Prostate gland (tissue), 2 donors: ENCODE measurements around the gene RAB37.

Experiments used
- POLR2AphosphoS5 ChIP-seq: sonication (generic); formaldehyde crosslinking; IDR thresholded peaks from one replicate; pipeline ENCODE4 v1.6.1; 2017; ENCODE audit warnings: antibody characterized with exemption
- TF ChIP-seq, protein P1 (sequence below), 4 experiments: fragments of 200-600 bp in 2 of 4; fragments of 450-650 bp in 2 of 4; sonication (generic) in 2 of 4; IDR thresholded peaks; 1 replicate in 3 of 4; 2 replicates in 1 of 4; pipeline ENCODE4 v1.5.1; 2016 to 2019; ENCODE audit warnings: antibody characterized with exemption in 4 of 4, mild to moderate bottlenecking in 2 of 4, moderate library complexity in 2 of 4

DNA sequence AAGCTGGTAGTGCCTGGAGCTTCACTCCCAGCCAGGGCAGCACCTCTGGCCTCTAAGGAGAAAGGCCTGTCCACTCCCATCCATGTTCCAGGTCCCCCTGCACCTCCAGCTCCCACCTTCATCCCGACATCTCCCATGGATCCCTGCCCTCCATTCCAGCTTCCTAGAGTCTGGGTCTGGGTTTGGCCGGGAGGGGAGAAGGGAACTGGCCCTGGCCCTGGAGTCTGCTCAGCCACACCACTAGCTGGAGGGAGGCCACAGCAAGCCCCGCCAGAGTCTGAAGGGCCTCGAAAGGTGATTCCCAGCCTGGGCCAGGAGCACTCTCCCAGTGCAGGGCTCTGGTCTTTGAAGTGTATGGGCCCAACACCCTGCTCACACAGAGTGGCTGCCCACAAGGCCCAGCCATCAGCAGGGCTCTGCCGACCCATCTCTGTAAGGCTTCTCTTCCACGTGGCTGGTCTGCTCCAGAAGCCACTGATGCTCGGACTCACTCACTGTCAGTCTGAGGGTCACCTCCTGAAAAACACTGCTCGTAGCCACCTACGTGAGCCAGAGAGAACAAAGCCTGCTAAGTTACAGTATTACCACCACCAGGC, 34.4 kb downstream of the RAB37 start:
- no peak for TF ChIP-seq POLR2AphosphoS5
- TF ChIP-seq, protein P1, sequence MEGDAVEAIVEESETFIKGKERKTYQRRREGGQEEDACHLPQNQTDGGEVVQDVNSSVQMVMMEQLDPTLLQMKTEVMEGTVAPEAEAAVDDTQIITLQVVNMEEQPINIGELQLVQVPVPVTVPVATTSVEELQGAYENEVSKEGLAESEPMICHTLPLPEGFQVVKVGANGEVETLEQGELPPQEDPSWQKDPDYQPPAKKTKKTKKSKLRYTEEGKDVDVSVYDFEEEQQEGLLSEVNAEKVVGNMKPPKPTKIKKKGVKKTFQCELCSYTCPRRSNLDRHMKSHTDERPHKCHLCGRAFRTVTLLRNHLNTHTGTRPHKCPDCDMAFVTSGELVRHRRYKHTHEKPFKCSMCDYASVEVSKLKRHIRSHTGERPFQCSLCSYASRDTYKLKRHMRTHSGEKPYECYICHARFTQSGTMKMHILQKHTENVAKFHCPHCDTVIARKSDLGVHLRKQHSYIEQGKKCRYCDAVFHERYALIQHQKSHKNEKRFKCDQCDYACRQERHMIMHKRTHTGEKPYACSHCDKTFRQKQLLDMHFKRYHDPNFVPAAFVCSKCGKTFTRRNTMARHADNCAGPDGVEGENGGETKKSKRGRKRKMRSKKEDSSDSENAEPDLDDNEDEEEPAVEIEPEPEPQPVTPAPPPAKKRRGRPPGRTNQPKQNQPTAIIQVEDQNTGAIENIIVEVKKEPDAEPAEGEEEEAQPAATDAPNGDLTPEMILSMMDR (IDR thresholded peaks at IDR 0.05), result no peak
